ENCODE data around the gene OR10A5.

DNA sequence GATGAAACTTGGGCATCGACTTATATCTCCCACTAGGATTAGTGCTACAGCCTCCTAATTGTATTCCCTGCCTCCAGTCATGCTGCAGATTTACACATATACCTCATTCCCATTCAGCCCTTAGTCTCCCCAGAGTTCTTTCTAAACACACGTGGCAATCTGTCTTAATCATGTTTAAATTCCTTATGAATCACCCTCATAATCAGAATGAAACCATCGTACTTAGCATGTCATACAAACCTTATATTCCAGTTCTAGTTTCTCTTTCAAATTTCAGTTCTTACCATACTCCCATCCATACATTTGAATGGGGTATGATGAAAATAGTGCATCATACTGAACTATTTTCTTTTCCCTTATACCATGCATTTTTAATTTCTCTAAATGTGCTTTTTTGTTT lies 11.4 kb downstream of the OR10A5 start:
- TF ChIP-seq, protein P1, sequence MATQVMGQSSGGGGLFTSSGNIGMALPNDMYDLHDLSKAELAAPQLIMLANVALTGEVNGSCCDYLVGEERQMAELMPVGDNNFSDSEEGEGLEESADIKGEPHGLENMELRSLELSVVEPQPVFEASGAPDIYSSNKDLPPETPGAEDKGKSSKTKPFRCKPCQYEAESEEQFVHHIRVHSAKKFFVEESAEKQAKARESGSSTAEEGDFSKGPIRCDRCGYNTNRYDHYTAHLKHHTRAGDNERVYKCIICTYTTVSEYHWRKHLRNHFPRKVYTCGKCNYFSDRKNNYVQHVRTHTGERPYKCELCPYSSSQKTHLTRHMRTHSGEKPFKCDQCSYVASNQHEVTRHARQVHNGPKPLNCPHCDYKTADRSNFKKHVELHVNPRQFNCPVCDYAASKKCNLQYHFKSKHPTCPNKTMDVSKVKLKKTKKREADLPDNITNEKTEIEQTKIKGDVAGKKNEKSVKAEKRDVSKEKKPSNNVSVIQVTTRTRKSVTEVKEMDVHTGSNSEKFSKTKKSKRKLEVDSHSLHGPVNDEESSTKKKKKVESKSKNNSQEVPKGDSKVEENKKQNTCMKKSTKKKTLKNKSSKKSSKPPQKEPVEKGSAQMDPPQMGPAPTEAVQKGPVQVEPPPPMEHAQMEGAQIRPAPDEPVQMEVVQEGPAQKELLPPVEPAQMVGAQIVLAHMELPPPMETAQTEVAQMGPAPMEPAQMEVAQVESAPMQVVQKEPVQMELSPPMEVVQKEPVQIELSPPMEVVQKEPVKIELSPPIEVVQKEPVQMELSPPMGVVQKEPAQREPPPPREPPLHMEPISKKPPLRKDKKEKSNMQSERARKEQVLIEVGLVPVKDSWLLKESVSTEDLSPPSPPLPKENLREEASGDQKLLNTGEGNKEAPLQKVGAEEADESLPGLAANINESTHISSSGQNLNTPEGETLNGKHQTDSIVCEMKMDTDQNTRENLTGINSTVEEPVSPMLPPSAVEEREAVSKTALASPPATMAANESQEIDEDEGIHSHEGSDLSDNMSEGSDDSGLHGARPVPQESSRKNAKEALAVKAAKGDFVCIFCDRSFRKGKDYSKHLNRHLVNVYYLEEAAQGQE (IDR thresholded peaks at IDR 0.05; ENCODE audit: low read depth, low read length) = no peak
- TF ChIP-seq, protein P2, sequence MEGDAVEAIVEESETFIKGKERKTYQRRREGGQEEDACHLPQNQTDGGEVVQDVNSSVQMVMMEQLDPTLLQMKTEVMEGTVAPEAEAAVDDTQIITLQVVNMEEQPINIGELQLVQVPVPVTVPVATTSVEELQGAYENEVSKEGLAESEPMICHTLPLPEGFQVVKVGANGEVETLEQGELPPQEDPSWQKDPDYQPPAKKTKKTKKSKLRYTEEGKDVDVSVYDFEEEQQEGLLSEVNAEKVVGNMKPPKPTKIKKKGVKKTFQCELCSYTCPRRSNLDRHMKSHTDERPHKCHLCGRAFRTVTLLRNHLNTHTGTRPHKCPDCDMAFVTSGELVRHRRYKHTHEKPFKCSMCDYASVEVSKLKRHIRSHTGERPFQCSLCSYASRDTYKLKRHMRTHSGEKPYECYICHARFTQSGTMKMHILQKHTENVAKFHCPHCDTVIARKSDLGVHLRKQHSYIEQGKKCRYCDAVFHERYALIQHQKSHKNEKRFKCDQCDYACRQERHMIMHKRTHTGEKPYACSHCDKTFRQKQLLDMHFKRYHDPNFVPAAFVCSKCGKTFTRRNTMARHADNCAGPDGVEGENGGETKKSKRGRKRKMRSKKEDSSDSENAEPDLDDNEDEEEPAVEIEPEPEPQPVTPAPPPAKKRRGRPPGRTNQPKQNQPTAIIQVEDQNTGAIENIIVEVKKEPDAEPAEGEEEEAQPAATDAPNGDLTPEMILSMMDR (IDR thresholded peaks at IDR 0.05 in 2 of 3, conservative IDR thresholded peaks at IDR 0.05 in 1 of 3; ENCODE audit: control insufficient read depth in 2 of 3, extremely low read depth in 1 of 3, insufficient read depth in 1 of 3, low read depth in 3 of 3, low read length in 3 of 3) = no peak
- TF ChIP-seq EZH2 (IDR thresholded peaks at IDR 0.05; ENCODE audit: borderline replicate concordance, control insufficient read depth, low read depth, low read length) (no peak), CEBPB (IDR thresholded peaks at IDR 0.05; ENCODE audit: borderline replicate concordance in 1 of 2, low read depth in 2 of 2, low read length in 2 of 2) (no peak), MYC (IDR thresholded peaks at IDR 0.05; ENCODE audit: insufficient read depth, insufficient read length, insufficient replicate concordance, low read length, severe bottlenecking) (no peak), POLR2AphosphoS5 (IDR thresholded peaks at IDR 0.05; ENCODE audit: low read length) (no peak), CREM (IDR thresholded peaks at IDR 0.05; ENCODE audit: low read depth) (no peak), SREBF2 (IDR thresholded peaks at IDR 0.05; ENCODE audit: low read length) (no peak), SP1 (IDR thresholded peaks at IDR 0.05; ENCODE audit: low read depth, low read length) (no peak), ZZZ3 (IDR thresholded peaks at IDR 0.05; ENCODE audit: control insufficient read depth, insufficient read length, low read depth) (no peak)
- TF ChIP-seq, protein P3, sequence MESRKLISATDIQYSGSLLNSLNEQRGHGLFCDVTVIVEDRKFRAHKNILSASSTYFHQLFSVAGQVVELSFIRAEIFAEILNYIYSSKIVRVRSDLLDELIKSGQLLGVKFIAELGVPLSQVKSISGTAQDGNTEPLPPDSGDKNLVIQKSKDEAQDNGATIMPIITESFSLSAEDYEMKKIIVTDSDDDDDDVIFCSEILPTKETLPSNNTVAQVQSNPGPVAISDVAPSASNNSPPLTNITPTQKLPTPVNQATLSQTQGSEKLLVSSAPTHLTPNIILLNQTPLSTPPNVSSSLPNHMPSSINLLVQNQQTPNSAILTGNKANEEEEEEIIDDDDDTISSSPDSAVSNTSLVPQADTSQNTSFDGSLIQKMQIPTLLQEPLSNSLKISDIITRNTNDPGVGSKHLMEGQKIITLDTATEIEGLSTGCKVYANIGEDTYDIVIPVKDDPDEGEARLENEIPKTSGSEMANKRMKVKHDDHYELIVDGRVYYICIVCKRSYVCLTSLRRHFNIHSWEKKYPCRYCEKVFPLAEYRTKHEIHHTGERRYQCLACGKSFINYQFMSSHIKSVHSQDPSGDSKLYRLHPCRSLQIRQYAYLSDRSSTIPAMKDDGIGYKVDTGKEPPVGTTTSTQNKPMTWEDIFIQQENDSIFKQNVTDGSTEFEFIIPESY (IDR thresholded peaks at IDR 0.05) = no peak
- TF ChIP-seq, protein P4, sequence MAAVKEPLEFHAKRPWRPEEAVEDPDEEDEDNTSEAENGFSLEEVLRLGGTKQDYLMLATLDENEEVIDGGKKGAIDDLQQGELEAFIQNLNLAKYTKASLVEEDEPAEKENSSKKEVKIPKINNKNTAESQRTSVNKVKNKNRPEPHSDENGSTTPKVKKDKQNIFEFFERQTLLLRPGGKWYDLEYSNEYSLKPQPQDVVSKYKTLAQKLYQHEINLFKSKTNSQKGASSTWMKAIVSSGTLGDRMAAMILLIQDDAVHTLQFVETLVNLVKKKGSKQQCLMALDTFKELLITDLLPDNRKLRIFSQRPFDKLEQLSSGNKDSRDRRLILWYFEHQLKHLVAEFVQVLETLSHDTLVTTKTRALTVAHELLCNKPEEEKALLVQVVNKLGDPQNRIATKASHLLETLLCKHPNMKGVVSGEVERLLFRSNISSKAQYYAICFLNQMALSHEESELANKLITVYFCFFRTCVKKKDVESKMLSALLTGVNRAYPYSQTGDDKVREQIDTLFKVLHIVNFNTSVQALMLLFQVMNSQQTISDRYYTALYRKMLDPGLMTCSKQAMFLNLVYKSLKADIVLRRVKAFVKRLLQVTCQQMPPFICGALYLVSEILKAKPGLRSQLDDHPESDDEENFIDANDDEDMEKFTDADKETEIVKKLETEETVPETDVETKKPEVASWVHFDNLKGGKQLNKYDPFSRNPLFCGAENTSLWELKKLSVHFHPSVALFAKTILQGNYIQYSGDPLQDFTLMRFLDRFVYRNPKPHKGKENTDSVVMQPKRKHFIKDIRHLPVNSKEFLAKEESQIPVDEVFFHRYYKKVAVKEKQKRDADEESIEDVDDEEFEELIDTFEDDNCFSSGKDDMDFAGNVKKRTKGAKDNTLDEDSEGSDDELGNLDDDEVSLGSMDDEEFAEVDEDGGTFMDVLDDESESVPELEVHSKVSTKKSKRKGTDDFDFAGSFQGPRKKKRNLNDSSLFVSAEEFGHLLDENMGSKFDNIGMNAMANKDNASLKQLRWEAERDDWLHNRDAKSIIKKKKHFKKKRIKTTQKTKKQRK (IDR thresholded peaks at IDR 0.05; ENCODE audit: low read depth, low read length) = no peak
- TF ChIP-seq, protein P5, sequence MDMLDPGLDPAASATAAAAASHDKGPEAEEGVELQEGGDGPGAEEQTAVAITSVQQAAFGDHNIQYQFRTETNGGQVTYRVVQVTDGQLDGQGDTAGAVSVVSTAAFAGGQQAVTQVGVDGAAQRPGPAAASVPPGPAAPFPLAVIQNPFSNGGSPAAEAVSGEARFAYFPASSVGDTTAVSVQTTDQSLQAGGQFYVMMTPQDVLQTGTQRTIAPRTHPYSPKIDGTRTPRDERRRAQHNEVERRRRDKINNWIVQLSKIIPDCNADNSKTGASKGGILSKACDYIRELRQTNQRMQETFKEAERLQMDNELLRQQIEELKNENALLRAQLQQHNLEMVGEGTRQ (IDR thresholded peaks at IDR 0.05; ENCODE audit: borderline replicate concordance, low read depth, low read length) = no peak
